GM13976 (cell line): ENCODE measurements around the gene FIBCD1.
"Not testable (repeated sequence)": the region's sequence is repeated elsewhere in the genome, so short reads cannot be mapped to it uniquely, and the experiment has no call there.

Experiments used
- DNase-seq: peaks from one replicate; pipeline ENCODE4 v3.0.0; 2012; ENCODE audit warnings: low spot score
- in situ Hi-C: fragments of 300-500 bp; cut with MboI; formaldehyde crosslinking; loops from one replicate; pipeline ENCODE4 v1.12.0; 2022; ENCODE audit warnings: low sequenced_read_pairs, mixed read lengths, inconsistent platforms; ENCODE audit not compliant: unreplicated experiment
- TF ChIP-seq, protein P1 (sequence below): IDR thresholded peaks from 2 replicates; pipeline ENCODE4 v1.5.1; 2012; ENCODE audit warnings: borderline replicate concordance, mild to moderate bottlenecking; ENCODE audit not compliant: insufficient read depth; ENCODE audit errors: extremely low read depth, missing control alignments, control extremely low read depth

FIBCD1 gene

GRCh38 chr9:130913599-130914416 is 25.2 kb downstream of the FIBCD1 start:
- TF ChIP-seq, protein P1, sequence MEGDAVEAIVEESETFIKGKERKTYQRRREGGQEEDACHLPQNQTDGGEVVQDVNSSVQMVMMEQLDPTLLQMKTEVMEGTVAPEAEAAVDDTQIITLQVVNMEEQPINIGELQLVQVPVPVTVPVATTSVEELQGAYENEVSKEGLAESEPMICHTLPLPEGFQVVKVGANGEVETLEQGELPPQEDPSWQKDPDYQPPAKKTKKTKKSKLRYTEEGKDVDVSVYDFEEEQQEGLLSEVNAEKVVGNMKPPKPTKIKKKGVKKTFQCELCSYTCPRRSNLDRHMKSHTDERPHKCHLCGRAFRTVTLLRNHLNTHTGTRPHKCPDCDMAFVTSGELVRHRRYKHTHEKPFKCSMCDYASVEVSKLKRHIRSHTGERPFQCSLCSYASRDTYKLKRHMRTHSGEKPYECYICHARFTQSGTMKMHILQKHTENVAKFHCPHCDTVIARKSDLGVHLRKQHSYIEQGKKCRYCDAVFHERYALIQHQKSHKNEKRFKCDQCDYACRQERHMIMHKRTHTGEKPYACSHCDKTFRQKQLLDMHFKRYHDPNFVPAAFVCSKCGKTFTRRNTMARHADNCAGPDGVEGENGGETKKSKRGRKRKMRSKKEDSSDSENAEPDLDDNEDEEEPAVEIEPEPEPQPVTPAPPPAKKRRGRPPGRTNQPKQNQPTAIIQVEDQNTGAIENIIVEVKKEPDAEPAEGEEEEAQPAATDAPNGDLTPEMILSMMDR: no peak
- no peak for DNase-seq

DNA sequence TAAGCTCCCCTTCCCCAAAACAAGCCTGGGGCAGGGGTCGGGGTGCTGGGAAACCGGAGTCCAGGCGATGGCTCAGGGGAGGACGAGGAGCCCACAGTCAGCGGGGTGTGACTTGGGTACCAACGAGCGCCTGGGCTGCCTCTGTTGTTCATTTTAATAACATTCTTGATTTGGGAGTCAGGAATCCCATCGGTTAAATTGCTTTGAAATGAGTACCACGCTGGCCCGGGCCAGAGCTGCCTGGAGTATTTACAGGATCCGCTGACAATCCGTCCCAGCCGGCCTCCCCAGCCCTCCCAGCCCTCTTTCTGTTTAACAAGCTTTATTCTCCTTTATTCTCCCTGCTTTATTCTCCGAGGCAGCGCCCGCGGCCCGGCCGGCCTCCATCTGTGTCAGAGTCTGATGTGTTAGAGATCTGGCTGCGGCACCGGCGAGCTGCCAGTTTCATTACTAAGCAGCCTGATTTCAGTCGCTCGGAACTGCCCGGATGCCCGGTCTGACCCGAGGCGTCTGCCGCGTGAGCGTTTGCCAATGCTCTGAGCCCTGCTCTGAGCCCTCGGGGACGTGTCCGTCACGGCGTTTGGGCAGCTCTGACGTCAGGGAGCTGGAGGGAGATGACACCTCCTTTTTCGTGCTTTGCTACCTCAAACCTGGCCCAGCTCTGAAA is 26.0 kb downstream of the FIBCD1 start:
- DNase-seq: no peak
- in situ Hi-C loops: no loop called here
- TF ChIP-seq, protein P1: no peak

More at GRCh38 chr9:130913599-130914416, 25.2 kb downstream of the FIBCD1 start:
- in situ Hi-C loops: no loop called here

- TF ChIP-seq, protein P1: no peak
- in situ Hi-C loops: no loop called here
- DNase-seq: no peak
These were observed 27.6 kb downstream of the FIBCD1 start for GRCh38 chr9:130911254-130912049.

- DNase-seq, in situ Hi-C loops: not testable (repeated sequence)
These were observed 28.4 kb downstream of the FIBCD1 start for GRCh38 chr9:130910670-130911069.

GRCh38 chr9:130910041-130910440 is 29.0 kb downstream of the FIBCD1 start:
- DNase-seq, in situ Hi-C loops: not testable (repeated sequence)

- in situ Hi-C loops: no loop called here
These were observed 30.1 kb downstream of the FIBCD1 start for GRCh38 chr9:130908878-130909355.

More at GRCh38 chr9:130908878-130909355, 30.1 kb downstream of the FIBCD1 start:
- TF ChIP-seq, protein P1: no peak
- DNase-seq: no peak
